HL-60 (cell line): ENCODE measurements around the gene HAX1.
A peak's percentile ranks its signal among the peaks of the same experiment; 100 is the strongest.

Experiments used
- DNase-seq, 2 experiments: peaks; one replicate each; pipeline ENCODE4 v3.0.0-alpha.2; 2010 to 2020; ENCODE audit warnings: low read depth in 1 of 2, low spot score in 1 of 2
- H3K27ac ChIP-seq: fragments of 250-450 bp; sonication (Bioruptor Pico); replicated peaks from 2 replicates; pipeline ENCODE4 v1.5.1; 2020; ENCODE audit warnings: mild to moderate bottlenecking, moderate library complexity
- H3K27me3 ChIP-seq: fragments of 250-450 bp; sonication (Bioruptor Pico); 2 replicates; pipeline ENCODE4 v1.5.1; 2021; ENCODE audit warnings: mild to moderate bottlenecking, moderate library complexity; ENCODE audit not compliant: insufficient read depth, poor library complexity, severe bottlenecking
- H3K4me3 ChIP-seq: replicated peaks from 2 replicates; pipeline ENCODE4 v1.5.1; 2011; ENCODE audit warnings: mild to moderate bottlenecking, control low read depth, low read length; ENCODE audit not compliant: insufficient read depth
- GABPA ChIP-seq: IDR thresholded peaks from 2 replicates; pipeline ENCODE4 v1.6.1; 2012; ENCODE audit warnings: low read depth
- POLR2AphosphoS5 ChIP-seq: IDR thresholded peaks from 2 replicates; pipeline ENCODE4 v1.6.1; 2012; ENCODE audit warnings: low read depth
- SPI1 ChIP-seq: IDR thresholded peaks from 2 replicates; pipeline ENCODE4 v1.6.1; 2012; ENCODE audit warnings: low read depth, mild to moderate bottlenecking, borderline replicate concordance
- long read RNA-seq: library from polyadenylated mRNA; unstranded; transcript quantifications from one replicate; pipeline ENCODE4 v2.0.0, GENCODE V29; 2020
- TF ChIP-seq, protein P1 (sequence below): IDR thresholded peaks from 2 replicates; pipeline ENCODE4 v1.6.1; 2012; ENCODE audit warnings: low read depth; ENCODE audit not compliant: insufficient replicate concordance
- TF ChIP-seq, protein P2 (sequence below): IDR thresholded peaks from one replicate; pipeline ENCODE4 v1.5.1; 2011; ENCODE audit warnings: low read length, control low read depth, inconsistent platforms; ENCODE audit not compliant: insufficient read depth

The HAX1 gene
- long read RNA-seq, transcript HAX1-210 (6 exons, 1,284 nt), result minor isoform, 13 of 320 reads
- long read RNA-seq, transcript HAX1-201 (7 exons, 1,227 nt), result major isoform, 284 of 320 reads
- long read RNA-seq, partial matches to known transcripts, result 1 of 320 reads
- long read RNA-seq, other reads (novel, unspliced or antisense), result 15 of 320 reads

DNA sequence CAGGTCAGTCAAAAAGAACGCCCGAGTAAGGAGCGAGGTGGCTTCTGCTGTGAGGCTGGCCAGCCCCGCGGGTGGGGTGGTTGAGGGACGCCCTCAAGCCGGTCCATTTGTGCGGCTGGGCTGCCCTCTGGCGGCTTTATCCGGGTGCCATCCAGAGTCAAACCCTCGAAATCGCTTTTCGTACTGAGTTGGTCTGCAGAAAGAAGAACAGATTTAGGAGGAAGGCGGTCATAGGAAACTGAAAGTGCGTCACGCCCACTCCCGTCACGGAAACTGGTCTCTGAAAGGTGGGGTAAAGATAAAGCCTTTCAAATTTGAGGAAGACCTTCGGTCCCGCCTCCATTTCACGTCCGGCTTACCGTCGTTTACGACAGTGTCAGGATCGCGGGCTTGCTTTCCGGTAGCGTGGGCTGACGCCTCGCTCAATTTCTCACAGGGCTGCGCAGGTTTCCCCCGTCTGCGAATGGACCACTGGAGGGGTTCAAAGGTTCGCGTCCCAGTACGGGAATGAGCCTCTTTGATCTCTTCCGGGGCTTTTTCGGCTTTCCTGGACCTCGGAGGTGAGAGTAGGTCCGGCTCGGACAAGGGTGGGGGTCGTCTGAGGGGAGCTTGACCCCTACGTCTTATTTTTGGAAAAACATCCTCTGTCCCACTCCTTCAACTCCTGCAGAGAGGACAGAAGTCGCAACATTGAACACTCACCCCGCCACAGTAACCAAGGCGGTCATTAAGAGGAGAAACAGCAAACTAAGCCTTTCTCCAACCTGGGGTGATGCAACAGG is at the start of gene HAX1:
Gene HAX1, plus strand, starts transcription at position 413 of the 782 bp plus-strand sequence. Its CDS starts 95 bp downstream, at position 508.
- TF ChIP-seq SPI1, result peak; percentile 87
- TF ChIP-seq POLR2AphosphoS5, result peak; percentile 90
- TF ChIP-seq, protein P1, sequence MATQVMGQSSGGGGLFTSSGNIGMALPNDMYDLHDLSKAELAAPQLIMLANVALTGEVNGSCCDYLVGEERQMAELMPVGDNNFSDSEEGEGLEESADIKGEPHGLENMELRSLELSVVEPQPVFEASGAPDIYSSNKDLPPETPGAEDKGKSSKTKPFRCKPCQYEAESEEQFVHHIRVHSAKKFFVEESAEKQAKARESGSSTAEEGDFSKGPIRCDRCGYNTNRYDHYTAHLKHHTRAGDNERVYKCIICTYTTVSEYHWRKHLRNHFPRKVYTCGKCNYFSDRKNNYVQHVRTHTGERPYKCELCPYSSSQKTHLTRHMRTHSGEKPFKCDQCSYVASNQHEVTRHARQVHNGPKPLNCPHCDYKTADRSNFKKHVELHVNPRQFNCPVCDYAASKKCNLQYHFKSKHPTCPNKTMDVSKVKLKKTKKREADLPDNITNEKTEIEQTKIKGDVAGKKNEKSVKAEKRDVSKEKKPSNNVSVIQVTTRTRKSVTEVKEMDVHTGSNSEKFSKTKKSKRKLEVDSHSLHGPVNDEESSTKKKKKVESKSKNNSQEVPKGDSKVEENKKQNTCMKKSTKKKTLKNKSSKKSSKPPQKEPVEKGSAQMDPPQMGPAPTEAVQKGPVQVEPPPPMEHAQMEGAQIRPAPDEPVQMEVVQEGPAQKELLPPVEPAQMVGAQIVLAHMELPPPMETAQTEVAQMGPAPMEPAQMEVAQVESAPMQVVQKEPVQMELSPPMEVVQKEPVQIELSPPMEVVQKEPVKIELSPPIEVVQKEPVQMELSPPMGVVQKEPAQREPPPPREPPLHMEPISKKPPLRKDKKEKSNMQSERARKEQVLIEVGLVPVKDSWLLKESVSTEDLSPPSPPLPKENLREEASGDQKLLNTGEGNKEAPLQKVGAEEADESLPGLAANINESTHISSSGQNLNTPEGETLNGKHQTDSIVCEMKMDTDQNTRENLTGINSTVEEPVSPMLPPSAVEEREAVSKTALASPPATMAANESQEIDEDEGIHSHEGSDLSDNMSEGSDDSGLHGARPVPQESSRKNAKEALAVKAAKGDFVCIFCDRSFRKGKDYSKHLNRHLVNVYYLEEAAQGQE, result peak; percentile 34
- TF ChIP-seq, protein P2, sequence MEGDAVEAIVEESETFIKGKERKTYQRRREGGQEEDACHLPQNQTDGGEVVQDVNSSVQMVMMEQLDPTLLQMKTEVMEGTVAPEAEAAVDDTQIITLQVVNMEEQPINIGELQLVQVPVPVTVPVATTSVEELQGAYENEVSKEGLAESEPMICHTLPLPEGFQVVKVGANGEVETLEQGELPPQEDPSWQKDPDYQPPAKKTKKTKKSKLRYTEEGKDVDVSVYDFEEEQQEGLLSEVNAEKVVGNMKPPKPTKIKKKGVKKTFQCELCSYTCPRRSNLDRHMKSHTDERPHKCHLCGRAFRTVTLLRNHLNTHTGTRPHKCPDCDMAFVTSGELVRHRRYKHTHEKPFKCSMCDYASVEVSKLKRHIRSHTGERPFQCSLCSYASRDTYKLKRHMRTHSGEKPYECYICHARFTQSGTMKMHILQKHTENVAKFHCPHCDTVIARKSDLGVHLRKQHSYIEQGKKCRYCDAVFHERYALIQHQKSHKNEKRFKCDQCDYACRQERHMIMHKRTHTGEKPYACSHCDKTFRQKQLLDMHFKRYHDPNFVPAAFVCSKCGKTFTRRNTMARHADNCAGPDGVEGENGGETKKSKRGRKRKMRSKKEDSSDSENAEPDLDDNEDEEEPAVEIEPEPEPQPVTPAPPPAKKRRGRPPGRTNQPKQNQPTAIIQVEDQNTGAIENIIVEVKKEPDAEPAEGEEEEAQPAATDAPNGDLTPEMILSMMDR, result peak; percentile 64
- TF ChIP-seq GABPA, result peak; percentile 69
- Histone ChIP-seq H3K27ac (peak within 1 kb of the TSS; percentile 76), H3K4me3 (peak within 1 kb of the TSS; percentile 86), H3K27me3 (no peaks in the 10 kb centered on the region)
- DNase-seq, result peak; percentile 95 to 98

DNA sequence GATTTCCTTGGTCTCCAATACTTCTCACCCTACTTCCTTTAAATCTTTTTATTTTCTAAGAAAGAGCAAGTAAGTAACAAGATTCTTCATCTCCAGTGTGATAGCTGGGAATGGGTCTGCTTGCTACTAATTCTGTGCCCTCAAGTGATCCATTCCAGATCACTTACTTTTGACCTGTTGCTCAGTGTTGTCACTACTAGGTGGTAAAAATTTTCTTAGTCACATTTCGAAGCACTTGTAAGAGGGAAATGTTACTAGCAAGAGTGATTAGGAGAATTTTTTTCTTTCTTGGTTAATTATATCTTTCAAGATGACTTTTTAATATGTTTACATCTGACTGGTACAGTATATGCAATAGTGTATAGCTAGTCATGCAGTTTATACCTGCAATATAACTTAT is 49.5 kb upstream of the HAX1 start:
- no peak overlapping the region for H3K4me3 ChIP-seq
- DNase-seq, result no peak
- TF ChIP-seq SPI1 (no peak), GABPA (no peak), POLR2AphosphoS5 (no peak)
- TF ChIP-seq, protein P2, result no peak
- TF ChIP-seq, protein P1, result no peak
- no peak overlapping the region for H3K27ac ChIP-seq
- H3K27me3 ChIP-seq, result no peaks in the 10 kb centered on the region

DNA sequence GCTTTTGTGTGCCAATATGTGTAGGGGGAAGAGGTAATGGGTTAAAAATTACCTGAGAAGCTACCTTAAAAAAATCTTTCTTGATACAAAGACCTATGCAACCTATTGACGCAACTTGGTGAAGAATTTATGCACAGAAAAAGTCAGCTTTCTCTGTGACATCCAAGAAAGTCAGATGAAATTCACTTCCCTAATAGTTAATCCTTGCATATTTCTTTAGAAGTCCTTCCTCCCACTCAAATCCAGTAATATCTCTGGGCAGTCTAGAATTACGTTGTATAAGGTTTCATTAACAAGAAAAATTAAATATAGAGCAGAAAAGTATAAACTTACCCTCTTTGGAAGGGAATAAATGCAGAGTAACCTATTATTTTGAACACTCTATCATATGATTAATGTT is 48.8 kb upstream of the HAX1 start:
- TF ChIP-seq GABPA (no peak), SPI1 (peak; percentile 36; the same call in 1 of the 2 replicates)
- TF ChIP-seq, protein P2, result no peak
- H3K4me3 ChIP-seq, result no peak overlapping the region
- no peak for DNase-seq

More for the DNA sequence above, 48.8 kb upstream of the HAX1 start:
- Histone ChIP-seq H3K27me3 (no peaks in the 10 kb centered on the region), H3K27ac (no peak overlapping the region)
